Heart right ventricle (tissue), 16 donors: ENCODE measurements around the gene COX5A. TPM values are rescaled to one million over a fixed set of nuclear protein-coding genes. Genes with fewer than 3 reads are reported as not detected.

Experiments
- ATAC-seq, 8 donors: fragments of 200-7000 bp; cut with Tn5 transposase; one replicate each; pipeline ENCODE4 v1.9.1; 2020; ENCODE audit warnings: mild to moderate bottlenecking in 8 of 8, moderate library complexity in 8 of 8, moderate number of reproducible peaks in 1 of 8
- DNase-seq, 2 donors: peaks; one replicate each; pipeline ENCODE4 v3.0.0-alpha.2; 2020
- H3K27ac ChIP-seq, 10 donors: fragments of 200-600 bp; sonication (generic) in 2 of 10; one replicate each; pipeline versions ENCODE4 v1.5.0 to v1.8.0; 2020 to 2022; ENCODE audit warnings: mild to moderate bottlenecking in 3 of 10
- H3K27me3 ChIP-seq, 7 donors: fragments of 200-600 bp; one replicate each; pipeline ENCODE4 v1.8.0; 2021 to 2022; ENCODE audit warnings: mild to moderate bottlenecking in 2 of 7
- H3K36me3 ChIP-seq, 9 donors: fragments of 200-600 bp; sonication (generic) in 1 of 9; one replicate each; pipeline versions ENCODE4 v1.5.0 to v1.8.0; 2020 to 2022; ENCODE audit warnings: mild to moderate bottlenecking in 2 of 9
- H3K4me1 ChIP-seq, 9 donors: fragments of 200-600 bp; sonication (generic) in 1 of 9; one replicate each; pipeline versions ENCODE4 v1.5.0 to v1.8.0; 2020 to 2022; ENCODE audit warnings: mild to moderate bottlenecking in 4 of 9
- H3K4me3 ChIP-seq, 10 donors: fragments of 200-600 bp; sonication (generic) in 2 of 10; one replicate each; pipeline versions ENCODE4 v1.5.0 to v1.8.0; 2020 to 2022; ENCODE audit warnings: mild to moderate bottlenecking in 7 of 10, moderate library complexity in 2 of 10
- H3K9me3 ChIP-seq, 11 donors: fragments of 200-600 bp in 10 of 11; sonication (generic) in 2 of 11; one replicate each; pipeline versions ENCODE4 v1.5.0 to v1.8.0; 2013 to 2022; ENCODE audit warnings: mild to moderate bottlenecking in 2 of 11, control low read depth in 1 of 11, moderate library complexity in 1 of 11
- WGBS, 2 donors: extraction: QIAGEN DNeasy Blood & Tissue Kit; methylation state at CpG; one replicate each; pipeline ENCODE4 v1.1.7; 2013; ENCODE audit warnings: inconsistent platforms in 1 of 2; 5-methylcytosine and 5-hydroxymethylcytosine counted together
- intact Hi-C, 10 donors: fragments of 100-400 bp; cut with DNase I; formaldehyde crosslinking; loops; one replicate each; pipeline versions ENCODE4 v1.11.1 to v1.14.2; 2022
- polyA plus RNA-seq, 2 donors: library from polyadenylated mRNA; stranded (reverse); fragments of 200-250 nt; gene quantifications; one replicate each; pipeline ENCODE4 v1.2.3, GENCODE V29; 2013
- total RNA-seq, 10 donors: library from RNA; stranded (reverse); fragmentation: NEBNext Ultra II Directional in 3 of 10; extraction: Animal tissue kit (Norgen Biotek cat#: 25700) in 3 of 10; gene quantifications; one replicate each; pipeline versions ENCODE4 v1.2.1 to v1.2.4, GENCODE V29; 2021 to 2023
- TF ChIP-seq, protein P1 (sequence below), 9 donors: fragments of 200-600 bp; sonication (generic) in 2 of 9; IDR thresholded peaks; one replicate each; pipeline versions ENCODE4 v1.5.0 to v1.8.0; 2021 to 2022; ENCODE audit warnings: antibody characterized with exemption in 9 of 9, mild to moderate bottlenecking in 5 of 9, moderate library complexity in 1 of 9
- donor health status: Arrhythmogenic right ventricular cardiomyopathy.
- donor health status: ischemic (EF 13 %, LVEDD 7.1; RV severe dilation, severe dysfunction).
- donor health status: healthy with polysubstance abuse.
- donor health status: DM: no; HTN: yes; CAD: no.
- donor health status: DM: no; HTN: no; CAD: no.
- donor health status: ischemic (EF 25% LVEDD 6.9; RV normal size, moderate dysfunction).
- donor health status: ischemic (EF 25% LVEDD 5.7; RV mildly dilated, moderate dysfunction).
- donor health status: healthy.
- donor health status: DM: yes; HTN: yes; CAD: no.
- donor health status: Ischemic cardiomyopathy.
- donor health status: ischemic (EF 35%, LVEDD 5.7; RV mildly dilated, moderate dysfunction).
- donor health status: nonischemic (EF 11% LVEDD 7.7; RV severe dilation, severe dysfunction).
- donor health status: DM: yes; HTN: yes; CAD: no.
- donor health status: PGD.
- donor health status: ischemic (EF 29% LVEDD 5.4; RV normal size, mild dysfunction).
- donor health status: nonischemic (EF 23%, LVEDD 6.1; RV moderate dilation, normal function).

The COX5A gene
- total and polyA plus RNA-seq, 12 donors: 894 to 1,728 (median 1,286) TPM

DNA sequence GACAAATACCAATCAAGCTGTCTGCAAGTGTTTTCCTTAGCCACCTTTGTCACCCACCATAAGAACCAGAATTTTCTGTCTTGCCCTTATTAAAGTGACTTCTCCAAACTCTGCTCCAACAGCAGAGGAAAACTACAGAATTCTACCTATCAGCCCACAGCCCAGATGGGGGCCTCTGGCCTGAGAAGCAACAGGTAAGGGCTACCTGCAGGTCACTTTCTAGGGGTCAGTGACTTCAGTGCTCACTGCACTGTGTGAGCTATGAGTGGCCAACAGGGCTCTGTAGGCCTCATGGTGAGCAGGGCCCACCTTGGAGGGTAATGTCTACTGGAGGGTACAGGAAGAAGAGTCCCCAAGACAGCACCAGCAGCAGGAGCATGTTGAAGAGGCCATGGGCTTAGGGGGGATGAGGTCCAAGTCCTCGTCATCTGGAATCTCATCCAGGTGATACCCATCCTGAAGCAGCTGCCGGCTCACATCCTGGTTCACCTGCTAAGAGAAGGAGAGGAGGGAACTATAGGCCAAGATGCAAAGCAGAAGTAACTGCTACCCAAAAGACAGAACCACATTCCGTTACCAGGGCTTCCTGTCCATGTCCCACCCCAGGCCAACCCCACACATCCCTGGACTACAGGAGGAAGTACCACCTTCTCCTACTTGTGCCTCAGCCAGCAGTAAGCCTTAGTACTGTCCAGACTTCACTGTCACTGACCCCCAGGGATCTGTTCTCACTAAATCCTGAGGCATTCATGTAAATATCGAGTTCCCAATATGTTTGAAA, 35.4 kb downstream of the COX5A start:
- ATAC-seq: no peak
- Histone ChIP-seq H3K36me3 (peaks cover 7 to 75% (median 39%) of the 10 kb centered on the region in 9 donors), H3K9me3 (no peaks in the 10 kb centered on the region), H3K27me3 (no peaks in the 10 kb centered on the region), H3K4me3 (no peak overlapping the region), H3K4me1 (peaks cover 10 to 46% (median 33%) of the 10 kb centered on the region in 9 donors), H3K27ac (no peak overlapping the region)
- no peak for DNase-seq
- TF ChIP-seq, protein P1, sequence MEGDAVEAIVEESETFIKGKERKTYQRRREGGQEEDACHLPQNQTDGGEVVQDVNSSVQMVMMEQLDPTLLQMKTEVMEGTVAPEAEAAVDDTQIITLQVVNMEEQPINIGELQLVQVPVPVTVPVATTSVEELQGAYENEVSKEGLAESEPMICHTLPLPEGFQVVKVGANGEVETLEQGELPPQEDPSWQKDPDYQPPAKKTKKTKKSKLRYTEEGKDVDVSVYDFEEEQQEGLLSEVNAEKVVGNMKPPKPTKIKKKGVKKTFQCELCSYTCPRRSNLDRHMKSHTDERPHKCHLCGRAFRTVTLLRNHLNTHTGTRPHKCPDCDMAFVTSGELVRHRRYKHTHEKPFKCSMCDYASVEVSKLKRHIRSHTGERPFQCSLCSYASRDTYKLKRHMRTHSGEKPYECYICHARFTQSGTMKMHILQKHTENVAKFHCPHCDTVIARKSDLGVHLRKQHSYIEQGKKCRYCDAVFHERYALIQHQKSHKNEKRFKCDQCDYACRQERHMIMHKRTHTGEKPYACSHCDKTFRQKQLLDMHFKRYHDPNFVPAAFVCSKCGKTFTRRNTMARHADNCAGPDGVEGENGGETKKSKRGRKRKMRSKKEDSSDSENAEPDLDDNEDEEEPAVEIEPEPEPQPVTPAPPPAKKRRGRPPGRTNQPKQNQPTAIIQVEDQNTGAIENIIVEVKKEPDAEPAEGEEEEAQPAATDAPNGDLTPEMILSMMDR (IDR thresholded peaks at IDR 0.05): no peak
- intact Hi-C loops: loop anchor here in 3 of 10 donors (5.0 to 10.0 kb wide), 4 partner anchors 40 to 128 kb away; partner anchors contain the start of gene ULK3 (in 3 of the 3)
- 91 to 95% methylated on average over 4 of the region's 4 CpGs for WGBS, 2 donors

DNA sequence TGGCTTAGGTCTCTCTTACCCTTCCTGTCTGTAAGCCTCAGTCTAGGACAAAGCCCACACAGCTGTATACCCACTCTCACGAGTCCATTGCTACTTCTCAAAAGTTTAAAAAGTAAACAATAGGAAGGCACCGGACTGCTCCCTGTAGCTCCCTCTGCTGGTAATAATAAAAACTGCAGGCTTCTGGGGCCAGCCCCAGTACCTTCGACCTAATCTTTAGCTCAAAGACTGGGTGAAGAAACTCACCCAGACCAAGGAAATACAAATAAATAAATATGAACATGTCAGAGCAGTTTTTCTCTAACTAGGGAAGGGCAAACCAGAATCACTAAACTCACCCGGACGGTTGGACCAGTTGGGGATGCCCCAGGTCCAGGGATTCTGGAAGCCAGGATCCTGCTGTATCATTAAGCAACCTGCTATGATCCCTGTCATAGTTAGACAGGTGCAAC, 36.2 kb downstream of the COX5A start:
- intact Hi-C loops: loop anchor here in 3 of 10 donors (5.0 to 10.0 kb wide), 4 partner anchors 41 to 127 kb away; partner anchors contain the start of gene ULK3 (in 3 of the 3)
- peaks cover 10 to 49% (median 29%) of the 10 kb centered on the region in 9 donors for H3K4me1 ChIP-seq
- H3K4me3 ChIP-seq: no peak overlapping the region
- ATAC-seq: peak in 6 of 8 donors; percentile 8 to 48 (median 22)
- TF ChIP-seq, protein P1 (IDR thresholded peaks at IDR 0.05): peak; percentile 89 to 97 (median 94)
- H3K9me3 ChIP-seq: no peaks in the 10 kb centered on the region
- H3K27ac ChIP-seq: peak overlapping the region in 5 of 10 donors; percentile 18 to 57 (median 34)
- 13 to 18% methylated on average over 5 of the region's 5 CpGs for WGBS, 2 donors
- peak in 1 of 2 donors; percentile 47 for DNase-seq
- H3K36me3 ChIP-seq: peaks cover 7 to 79% (median 39%) of the 10 kb centered on the region in 9 donors
- no peaks in the 10 kb centered on the region for H3K27me3 ChIP-seq

DNA sequence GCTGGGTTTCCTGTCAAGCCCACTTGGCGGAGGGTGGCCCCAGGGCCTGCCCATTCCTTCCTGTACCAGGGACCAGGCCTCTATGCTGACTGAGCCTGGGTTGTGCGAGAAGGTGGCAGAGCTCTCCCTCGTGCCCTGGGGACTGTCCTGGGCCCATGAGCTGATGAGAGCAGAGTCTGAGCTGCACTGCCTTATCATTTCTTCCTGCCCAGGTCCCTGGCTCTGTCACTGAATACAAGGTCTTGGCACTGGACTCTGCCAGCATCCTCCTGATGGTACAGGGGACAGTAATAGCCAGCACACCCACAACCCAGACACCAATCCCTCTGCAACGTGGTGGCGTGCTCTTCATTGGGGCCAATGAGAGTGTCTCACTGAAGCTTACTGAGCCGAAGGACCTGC, 40.6 kb downstream of the COX5A start:
- intact Hi-C loops: loop anchor here in 2 of 10 donors (10.0 kb wide), 1 partner anchor 52 kb away; the partner anchor contains the start of gene ULK3 (in 2 of the 2)
- no peaks in the 10 kb centered on the region for H3K9me3 ChIP-seq
- 56 to 71% methylated on average over 6 of the region's 6 CpGs for WGBS, 2 donors
- ATAC-seq (peak in 6 of 8 donors; percentile 40 to 85 (median 58)), DNase-seq (peak in 1 of 2 donors; percentile 27)
- peak overlapping the region in 2 of 10 donors; percentile 36 to 56 for H3K27ac ChIP-seq
- H3K27me3 ChIP-seq: no peaks in the 10 kb centered on the region
- TF ChIP-seq, protein P1 (IDR thresholded peaks at IDR 0.05): no peak
- no peak overlapping the region for H3K4me3 ChIP-seq
- H3K36me3 ChIP-seq: peaks cover under 1 to 81% (median 22%) of the 10 kb centered on the region in 9 donors
- peaks cover 0 to 44% (median 21%) of the 10 kb centered on the region in 9 donors for H3K4me1 ChIP-seq

DNA sequence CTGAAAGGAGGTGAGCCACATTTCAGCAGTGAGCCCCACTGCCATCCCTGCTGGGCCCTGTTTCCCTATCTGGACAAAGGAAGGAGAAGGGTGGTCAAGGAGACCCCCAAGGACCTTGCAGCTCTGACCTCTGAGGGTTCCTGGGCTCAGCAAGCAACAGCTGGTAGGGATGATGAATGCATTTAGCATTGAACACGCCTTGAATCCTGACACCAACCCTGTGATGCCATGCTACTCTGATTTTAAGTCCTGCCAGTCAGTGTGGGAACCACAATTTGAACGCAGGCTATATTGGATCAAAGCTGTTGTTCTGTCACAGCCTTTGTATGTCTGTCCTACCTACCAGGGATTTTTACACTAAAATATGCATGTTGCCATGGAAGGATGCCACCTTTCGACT, 41.6 kb downstream of the COX5A start:
- whole genome bisulfite sequencing, 2 donors: 91 to 96% methylated on average over 3 of the region's 3 CpGs
- Histone ChIP-seq H3K27me3 (no peaks in the 10 kb centered on the region), H3K36me3 (peaks cover 0 to 81% (median 20%) of the 10 kb centered on the region in 9 donors), H3K9me3 (no peaks in the 10 kb centered on the region), H3K4me3 (no peak overlapping the region), H3K27ac (peak overlapping the region in 1 of 10 donors; percentile 56), H3K4me1 (peaks cover 0 to 44% (median 20%) of the 10 kb centered on the region in 9 donors)
- TF ChIP-seq, protein P1 (IDR thresholded peaks at IDR 0.05): no peak
- DNase-seq (no peak), ATAC-seq (no peak)
- intact Hi-C loops: loop anchor here in 2 of 10 donors (10.0 kb wide), 1 partner anchor 52 kb away; the partner anchor contains the start of gene ULK3 (in 2 of the 2)
